SU-DHL-6 (cell line): ENCODE data around the gene CELSR3.

ENCODE experiments used
- H2AFZ ChIP-seq: fragments of 200-600 bp; sonication (generic); 2 replicates; pipeline ENCODE4 v1.6.1; 2014; ENCODE audit warnings: low read depth, mild to moderate bottlenecking, moderate library complexity, mixed read lengths, antibody characterized with exemption, low read length; ENCODE audit not compliant: severe bottlenecking
- H3F3A ChIP-seq: fragments of 200-600 bp; shearing (Covaris generic); 2 replicates; pipeline ENCODE4 v1.6.0; 2016; ENCODE audit warnings: antibody characterized with exemption, mild to moderate bottlenecking; ENCODE audit not compliant: insufficient read depth
- H3K27ac ChIP-seq: fragments of 200-600 bp; sonication (generic); 2 replicates; pipeline ENCODE4 v1.5.1; 2016; ENCODE audit warnings: low read depth, mild to moderate bottlenecking, low read length, moderate library complexity, mixed read lengths
- H3K27me3 ChIP-seq: fragments of 200-600 bp; sonication (generic), shearing (Covaris generic); 2 replicates; pipeline ENCODE4 v1.6.0; 2014; ENCODE audit warnings: mild to moderate bottlenecking, low read length
- H3K36me3 ChIP-seq: fragments of 200-600 bp; sonication (generic); 2 replicates; pipeline ENCODE4 v1.6.1; 2014; ENCODE audit warnings: mild to moderate bottlenecking, low read length, mixed read lengths
- H3K4me2 ChIP-seq: fragments of 300-600, 200-600 bp; shearing (Covaris generic), sonication (generic); 2 replicates; pipeline ENCODE4 v1.6.0; 2014; ENCODE audit warnings: low read length, low read depth, mild to moderate bottlenecking; ENCODE audit not compliant: poor library complexity, severe bottlenecking
- H3K4me3 ChIP-seq: fragments of 200-600 bp; sonication (generic); 2 replicates; pipeline ENCODE4 v1.5.1; 2014; ENCODE audit warnings: antibody characterized with exemption, low read length, mild to moderate bottlenecking, mixed read lengths; ENCODE audit not compliant: insufficient read depth, poor library complexity, severe bottlenecking
- H3K79me2 ChIP-seq: fragments of 200-600 bp; sonication (generic); 2 replicates; pipeline ENCODE4 v1.6.1; 2014; ENCODE audit warnings: mild to moderate bottlenecking, low read length, moderate library complexity; ENCODE audit not compliant: insufficient read depth
- H3K9ac ChIP-seq: fragments of 200-600 bp; sonication (generic); 2 replicates; pipeline ENCODE4 v1.7.0; 2014; ENCODE audit warnings: mild to moderate bottlenecking, low read length
- H3K9me2 ChIP-seq: fragments of 200-600 bp; sonication (generic); replicated peaks from 2 replicates; pipeline ENCODE4 v1.6.1; 2014; ENCODE audit warnings: low read length; ENCODE audit not compliant: insufficient read depth
- H3K9me3 ChIP-seq: fragments of 200-600 bp; sonication (generic); 2 replicates; pipeline ENCODE4 v1.6.1; 2014; ENCODE audit warnings: low read length, mixed read lengths; ENCODE audit not compliant: insufficient read depth
- H4K20me1 ChIP-seq: fragments of 200-600 bp; sonication (generic); 2 replicates; pipeline ENCODE4 v1.6.1; 2014; ENCODE audit warnings: low read depth, mild to moderate bottlenecking, antibody characterized with exemption, low read length, moderate library complexity, mixed read lengths
- CTCF ChIP-seq: fragments of 200-600 bp; sonication (generic); IDR thresholded peaks from one replicate; pipeline ENCODE4 v1.5.1; 2017; ENCODE audit warnings: antibody characterized with exemption, mild to moderate bottlenecking, low read length, moderate library complexity; ENCODE audit not compliant: insufficient read depth, poor library complexity, severe bottlenecking
- EZH2phosphoT487 ChIP-seq: fragments of 200-600 bp; sonication (generic), shearing (Covaris generic); conservative IDR thresholded peaks from 2 replicates; pipeline ENCODE4 v1.6.1; 2018; ENCODE audit warnings: mild to moderate bottlenecking, antibody characterized with exemption, low read length, moderate library complexity, mixed read lengths

CELSR3 gene

GRCh38 chr3:48687220-48687678 lies 24.6 kb upstream of the CELSR3 start:
- Histone ChIP-seq H3K4me3 (no peak overlapping the region), H4K20me1 (0 out of 2 replicates have a peak, but pooled peaks cover 3% of the 10 kb centered on the region), H3K4me2 (no peak overlapping the region), H3K9ac (no peak overlapping the region), H3K27ac (no peak overlapping the region), H3F3A (peaks cover 26% of the 10 kb centered on the region), H3K9me3 (no peaks in the 10 kb centered on the region), H3K36me3 (peaks cover 6% of the 10 kb centered on the region; the same call in 1 of the 2 replicates), H3K9me2 (no peaks in the 10 kb centered on the region), H3K79me2 (peaks cover 26% of the 10 kb centered on the region), H2AFZ (no peak overlapping the region), H3K27me3 (no peaks in the 10 kb centered on the region)
- no peak for TF ChIP-seq EZH2phosphoT487
- no peak for TF ChIP-seq CTCF

DNA sequence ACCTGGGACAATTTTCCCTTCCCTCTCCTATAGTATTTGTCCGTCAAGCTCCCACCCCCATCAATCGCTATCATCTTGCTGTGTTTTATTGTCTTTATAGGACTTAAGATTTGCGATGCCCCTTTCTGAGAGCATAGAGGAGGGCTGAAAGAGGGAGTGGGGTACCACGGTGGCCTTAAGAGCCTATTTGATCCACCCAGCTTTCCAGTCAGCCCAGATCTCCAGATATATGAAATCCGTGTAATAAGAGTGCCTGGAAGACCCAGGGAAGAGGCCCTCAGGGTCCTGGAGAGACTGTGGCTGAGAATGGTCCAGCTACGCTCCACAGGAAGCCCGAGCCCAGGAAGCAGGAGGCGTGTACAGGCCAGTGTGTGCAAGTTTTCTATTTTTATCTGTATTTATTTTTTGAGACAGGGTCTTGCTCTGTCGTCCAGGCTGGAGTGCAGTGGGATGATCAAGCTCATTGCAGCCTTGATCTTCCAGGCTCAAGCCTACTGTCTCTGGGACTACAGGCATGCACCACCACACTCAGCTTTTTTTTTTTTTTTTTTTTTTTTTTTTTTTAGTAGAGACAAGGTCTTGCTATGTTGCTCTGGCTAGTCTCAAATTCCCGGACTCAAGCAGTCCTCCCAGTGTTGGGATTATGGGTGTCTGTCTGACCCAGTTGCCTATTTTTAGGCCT lies 24.0 kb upstream of the CELSR3 start:
- Histone ChIP-seq H3K79me2 (peaks cover 26% of the 10 kb centered on the region), H4K20me1 (0 out of 2 replicates have a peak, but pooled peaks cover 3% of the 10 kb centered on the region), H3K36me3 (peaks cover 6% of the 10 kb centered on the region; the same call in 1 of the 2 replicates), H3K9me2 (no peaks in the 10 kb centered on the region), H2AFZ (peak overlapping the region; percentile 81), H3K27ac (peak overlapping the region; percentile 91), H3K9me3 (no peaks in the 10 kb centered on the region), H3K9ac (peak overlapping the region; percentile 95), H3K27me3 (no peaks in the 10 kb centered on the region), H3F3A (peaks cover 26% of the 10 kb centered on the region), H3K4me3 (no peak overlapping the region), H3K4me2 (peak overlapping the region; percentile 90)
- no peak for TF ChIP-seq CTCF
- TF ChIP-seq EZH2phosphoT487 = no peak

GRCh38 chr3:48685603-48686511 lies 23.2 kb upstream of the CELSR3 start, which contains the start of gene NCKIPSD:
Gene NCKIPSD (minus strand): TSS chr3:48685915. CDS start chr3:48685807, 108 bp downstream.
- no peak for TF ChIP-seq EZH2phosphoT487
- peak; percentile 47 for TF ChIP-seq CTCF

More at GRCh38 chr3:48685603-48686511, 23.2 kb upstream of the CELSR3 start, which contains the start of gene NCKIPSD:
- Histone ChIP-seq H3K27ac (peak within 1 kb of the TSS; percentile 91), H3K4me3 (peak within 1 kb of the TSS; percentile 97), H3K4me2 (peak within 1 kb of the TSS; percentile 90), H3K79me2 (peaks cover 26% of the 10 kb centered on the region), H3F3A (peaks cover 26% of the 10 kb centered on the region), H3K9ac (peak within 1 kb of the TSS; percentile 95), H2AFZ (peak within 1 kb of the TSS; percentile 81), H3K27me3 (no peaks in the 10 kb centered on the region), H4K20me1 (no peaks in the 10 kb centered on the region), H3K9me2 (no peaks in the 10 kb centered on the region), H3K36me3 (peaks cover under 1% of the 10 kb centered on the region; the same call in 1 of the 2 replicates), H3K9me3 (no peaks in the 10 kb centered on the region)
